Thyroid gland (tissue), 4 donors: ENCODE measurements around the gene GLA. TPM values are rescaled to one million over a fixed set of nuclear protein-coding genes. Genes with fewer than 3 reads are reported as not detected.

Experiments
- DNase-seq, 2 donors: peaks; one replicate each; pipeline ENCODE4 v3.0.0-alpha.2; 2019
- H3K27ac ChIP-seq, 3 donors: fragments of 200-600 bp; sonication (generic); 1 replicate in 2 of 3; 2 replicates in 1 of 3; pipeline ENCODE4 v1.5.1; 2016 to 2019; ENCODE audit warnings: mild to moderate bottlenecking in 1 of 3, moderate library complexity in 1 of 3
- H3K27me3 ChIP-seq: fragments of 200-600 bp; sonication (generic); one replicate; pipeline ENCODE4 v1.5.1; 2019
- H3K36me3 ChIP-seq, 2 donors: fragments of 200-600 bp; sonication (generic); one replicate each; pipeline ENCODE4 v1.5.1; 2016 to 2019
- H3K4me1 ChIP-seq, 2 donors: fragments of 200-600 bp; sonication (generic); one replicate each; pipeline ENCODE4 v1.5.1; 2017 to 2019
- H3K4me3 ChIP-seq, 3 donors: fragments of 200-600 bp; sonication (generic); replicated peaks in 1 of 3; 1 replicate in 2 of 3; 2 replicates in 1 of 3; pipeline ENCODE4 v1.5.1; 2016; ENCODE audit warnings: mild to moderate bottlenecking in 1 of 3
- H3K9me3 ChIP-seq: fragments of 200-600 bp; sonication (generic); one replicate; pipeline ENCODE4 v1.5.1; 2017
- POLR2A ChIP-seq, 2 donors: fragments of 450-650 bp; IDR thresholded peaks; one replicate each; pipeline ENCODE4 v1.6.1; 2017; ENCODE audit warnings: antibody characterized with exemption in 2 of 2, mild to moderate bottlenecking in 2 of 2, moderate library complexity in 1 of 2
- WGBS, 2 donors: methylation state at CpG; one replicate each; pipeline ENCODE4 v1.1.5; 2017; 5-methylcytosine and 5-hydroxymethylcytosine counted together
- intact Hi-C: fragments of 100-400 bp; cut with DNase I; formaldehyde crosslinking; loops from one replicate; pipeline ENCODE4 v1.15.1; 2023
- total RNA-seq, 4 donors: library from RNA; depleted of rRNA; stranded (reverse); fragments of >200 nt; gene quantifications; one replicate each; pipeline ENCODE4 v1.2.3, GENCODE V29; 2016
- TF ChIP-seq, protein P1 (sequence below), 6 experiments: fragments of 200-600 bp in 3 of 6; fragments of 450-650 bp in 3 of 6; sonication (generic) in 3 of 6; IDR thresholded peaks; one replicate each; pipeline ENCODE4 v1.5.1; 2016 to 2019; ENCODE audit warnings: antibody characterized with exemption in 6 of 6, mild to moderate bottlenecking in 2 of 6, inconsistent platforms in 1 of 6, moderate library complexity in 1 of 6

The GLA gene
- total RNA-seq, 4 donors from 2014 or later = 16.5 to 37.5 (median 26.8) TPM

DNA sequence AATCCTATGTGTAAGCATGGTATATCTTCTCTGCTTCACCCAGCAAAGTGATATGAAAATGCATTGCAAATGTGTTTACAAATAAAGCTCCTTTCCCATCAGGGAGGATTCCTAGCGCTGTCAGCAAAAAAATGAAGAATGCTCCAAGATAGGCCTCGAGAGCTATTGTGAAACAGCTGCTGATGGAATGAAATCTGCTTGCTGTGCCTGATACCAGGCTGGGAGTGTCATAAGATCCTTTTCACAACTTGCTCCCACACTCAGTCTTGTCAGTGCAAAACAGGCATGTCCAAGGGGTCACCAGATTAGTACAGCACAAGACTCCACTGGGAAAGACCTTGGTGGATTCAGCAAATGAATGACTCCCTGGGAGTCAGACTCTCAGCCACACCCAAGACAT lies 34.4 kb upstream of the GLA start:
- Histone ChIP-seq H3K9me3 (no peaks in the 10 kb centered on the region), H3K4me1 (no peaks in the 10 kb centered on the region), H3K27me3 (no peaks in the 10 kb centered on the region), H3K36me3 (no peaks in the 10 kb centered on the region), H3K27ac (no peak overlapping the region), H3K4me3 (no peak overlapping the region)
- no peak for TF ChIP-seq POLR2A (IDR thresholded peaks at IDR 0.05)
- TF ChIP-seq, protein P1, sequence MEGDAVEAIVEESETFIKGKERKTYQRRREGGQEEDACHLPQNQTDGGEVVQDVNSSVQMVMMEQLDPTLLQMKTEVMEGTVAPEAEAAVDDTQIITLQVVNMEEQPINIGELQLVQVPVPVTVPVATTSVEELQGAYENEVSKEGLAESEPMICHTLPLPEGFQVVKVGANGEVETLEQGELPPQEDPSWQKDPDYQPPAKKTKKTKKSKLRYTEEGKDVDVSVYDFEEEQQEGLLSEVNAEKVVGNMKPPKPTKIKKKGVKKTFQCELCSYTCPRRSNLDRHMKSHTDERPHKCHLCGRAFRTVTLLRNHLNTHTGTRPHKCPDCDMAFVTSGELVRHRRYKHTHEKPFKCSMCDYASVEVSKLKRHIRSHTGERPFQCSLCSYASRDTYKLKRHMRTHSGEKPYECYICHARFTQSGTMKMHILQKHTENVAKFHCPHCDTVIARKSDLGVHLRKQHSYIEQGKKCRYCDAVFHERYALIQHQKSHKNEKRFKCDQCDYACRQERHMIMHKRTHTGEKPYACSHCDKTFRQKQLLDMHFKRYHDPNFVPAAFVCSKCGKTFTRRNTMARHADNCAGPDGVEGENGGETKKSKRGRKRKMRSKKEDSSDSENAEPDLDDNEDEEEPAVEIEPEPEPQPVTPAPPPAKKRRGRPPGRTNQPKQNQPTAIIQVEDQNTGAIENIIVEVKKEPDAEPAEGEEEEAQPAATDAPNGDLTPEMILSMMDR (IDR thresholded peaks at IDR 0.05) = no peak
- 93 to 100% methylated on average over 2 of the region's 2 CpGs for WGBS, 2 donors
- intact Hi-C loops = no loop called here
- DNase-seq = no peak

DNA sequence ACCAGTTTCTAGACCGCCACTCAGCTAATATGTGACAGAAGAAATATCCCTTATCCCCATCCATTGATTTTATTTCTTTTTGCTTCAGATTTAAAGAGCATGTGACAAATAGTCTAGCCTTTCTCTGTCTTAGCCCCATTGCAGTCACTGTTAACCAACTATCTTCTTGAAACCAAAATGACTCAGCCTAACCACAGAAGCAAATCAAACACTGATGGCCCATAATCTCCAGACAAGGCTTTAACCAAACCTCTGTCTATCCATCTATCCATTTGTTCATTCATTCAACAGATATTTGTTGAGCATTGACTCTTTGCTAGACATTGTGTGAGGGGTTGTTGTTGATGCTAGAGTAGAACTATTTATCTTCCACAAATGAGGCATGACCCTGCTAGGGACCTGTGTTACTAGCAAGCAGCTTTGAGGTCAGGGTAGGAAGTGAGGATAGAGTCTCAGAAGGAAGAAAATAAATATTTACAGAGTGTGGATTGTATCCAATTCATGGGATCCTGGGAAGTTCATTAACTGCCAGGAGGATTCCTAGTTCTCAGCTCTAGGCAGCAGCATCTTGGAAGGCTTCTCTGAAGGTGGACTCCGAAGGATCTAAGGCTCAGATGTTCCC lies 22.8 kb upstream of the GLA start:
- no peaks in the 10 kb centered on the region for H3K9me3 ChIP-seq
- no peak overlapping the region for H3K27ac ChIP-seq
- no peak overlapping the region for H3K4me3 ChIP-seq
- TF ChIP-seq, protein P1 (IDR thresholded peaks at IDR 0.05) = no peak
- no peak for TF ChIP-seq POLR2A (IDR thresholded peaks at IDR 0.05)
- WGBS, 2 donors = 91 to 95% methylated on average over 2 of the region's 2 CpGs
- no peaks in the 10 kb centered on the region for H3K36me3 ChIP-seq
- H3K4me1 ChIP-seq = peaks cover 0 to 5% of the 10 kb centered on the region in 2 donors
- intact Hi-C loops = no loop called here
- DNase-seq = no peak
- no peaks in the 10 kb centered on the region for H3K27me3 ChIP-seq

DNA sequence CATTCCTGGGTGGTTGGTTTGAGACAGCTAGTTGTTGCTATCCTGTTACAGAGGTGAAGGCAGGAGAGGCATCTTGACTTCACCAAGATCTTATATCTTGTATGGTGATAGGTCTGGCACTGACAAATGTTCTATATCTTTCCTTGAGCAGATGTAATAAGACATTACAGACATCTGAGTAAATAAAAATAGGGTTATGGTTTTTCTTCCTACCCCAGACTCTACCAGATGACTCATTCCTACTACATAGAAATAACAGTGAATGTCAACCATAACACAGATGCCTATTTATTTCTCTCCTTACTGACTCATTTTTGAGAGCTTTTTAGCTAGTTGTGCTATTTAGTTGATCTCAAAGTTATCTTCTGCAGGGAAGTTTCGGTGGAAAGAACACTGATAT lies 22.2 kb upstream of the GLA start:
- intact Hi-C loops = no loop called here
- no peak for DNase-seq
- 95 to 96% methylated on average over 1 of the region's 1 CpG for WGBS, 2 donors
- Histone ChIP-seq H3K27me3 (no peaks in the 10 kb centered on the region), H3K4me3 (no peak overlapping the region), H3K27ac (no peak overlapping the region), H3K9me3 (no peaks in the 10 kb centered on the region), H3K36me3 (no peaks in the 10 kb centered on the region), H3K4me1 (peaks cover 0 to 5% of the 10 kb centered on the region in 2 donors)
- no peak for TF ChIP-seq POLR2A (IDR thresholded peaks at IDR 0.05)
- TF ChIP-seq, protein P1 (IDR thresholded peaks at IDR 0.05) = no peak

DNA sequence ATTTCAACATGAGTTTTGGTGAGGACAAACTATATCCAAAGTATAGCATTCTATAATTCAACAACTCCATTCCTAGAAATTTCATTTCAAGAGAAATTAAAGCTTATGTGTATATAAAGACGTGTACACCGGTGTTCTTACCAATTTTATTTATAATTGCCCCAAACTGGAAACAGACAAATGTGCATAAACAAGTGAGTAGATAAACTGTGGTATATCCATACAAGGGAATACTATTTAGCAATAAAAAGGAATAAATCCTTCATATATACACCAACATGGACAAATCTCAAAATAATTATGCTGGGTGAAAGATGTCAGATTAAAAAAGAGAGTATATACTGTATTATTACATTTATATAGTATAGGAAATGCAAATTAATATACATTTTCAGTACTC lies 20.2 kb upstream of the GLA start:
- intact Hi-C loops = no loop called here
- Histone ChIP-seq H3K36me3 (no peaks in the 10 kb centered on the region), H3K4me1 (peaks cover 0 to 5% of the 10 kb centered on the region in 2 donors), H3K9me3 (no peaks in the 10 kb centered on the region), H3K27me3 (no peaks in the 10 kb centered on the region), H3K27ac (no peak overlapping the region), H3K4me3 (no peak overlapping the region)
- WGBS, 2 donors = 92 to 100% methylated on average over 2 of the region's 2 CpGs
- TF ChIP-seq, protein P1 (IDR thresholded peaks at IDR 0.05) = no peak
- no peak for TF ChIP-seq POLR2A (IDR thresholded peaks at IDR 0.05)
- no peak for DNase-seq

DNA sequence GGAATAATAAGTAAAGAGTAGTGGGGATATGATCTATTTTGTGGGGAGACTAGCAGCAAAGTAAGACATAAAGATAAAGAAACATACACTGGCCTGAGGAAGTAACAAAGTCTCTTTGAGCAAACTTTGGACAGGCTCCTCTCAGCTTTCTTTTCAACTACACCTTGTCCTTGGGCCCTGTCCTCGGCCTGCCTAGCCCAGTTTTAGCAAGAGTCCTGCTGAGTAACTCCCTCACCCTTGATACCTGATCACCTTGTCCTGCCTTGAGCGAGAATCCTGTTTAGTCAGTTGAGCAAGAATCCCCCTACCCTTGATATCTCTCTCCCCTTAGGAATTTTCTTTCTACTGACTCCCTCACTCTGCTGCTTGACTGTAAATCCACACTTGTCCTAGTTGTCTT lies 11.8 kb upstream of the GLA start:
- H3K4me1 ChIP-seq = peaks cover 0 to 7% of the 10 kb centered on the region in 2 donors
- no peaks in the 10 kb centered on the region for H3K27me3 ChIP-seq
- TF ChIP-seq, protein P1 (IDR thresholded peaks at IDR 0.05) = no peak
- TF ChIP-seq POLR2A (IDR thresholded peaks at IDR 0.05) = no peak
- H3K9me3 ChIP-seq = no peaks in the 10 kb centered on the region
- H3K36me3 ChIP-seq = no peaks in the 10 kb centered on the region
- intact Hi-C loops = no loop called here
- H3K27ac ChIP-seq = peak overlapping the region; percentile 81 to 98 (median 96)
- peak in 1 of 2 donors; percentile 19 for DNase-seq
- 58 to 81% methylated on average over 2 of the region's 2 CpGs for WGBS, 2 donors
- no peak overlapping the region for H3K4me3 ChIP-seq
